Activated CD4-positive, alpha-beta memory T cell treated with anti-CD3 and anti-CD28 coated beads for 36 hours (primary cell): ENCODE data around the gene CLHC1. TPM values are rescaled to one million over a fixed set of nuclear protein-coding genes. Genes with fewer than 3 reads are reported as not detected.
"Not testable (repeated sequence)": the region's sequence is repeated elsewhere in the genome, so short reads cannot be mapped to it uniquely, and the experiment has no call there.

ENCODE experiments used
- CTCF ChIA-PET: fragments of 350-600 bp; sonication (Branson Sonifier 250); formaldehyde crosslinking; loops from one replicate; lab custom pipeline; 2021; ENCODE audit warnings: antibody characterized with exemption, inconsistent platforms; lab: Charles Lee
- POLR2A ChIA-PET: fragments of 350-600 bp; sonication (Branson Sonifier 250); formaldehyde crosslinking; loops from one replicate; lab custom pipeline; 2021; ENCODE audit warnings: antibody characterized with exemption; lab: Charles Lee
- DNase-seq: peaks from one replicate; pipeline ENCODE4 v3.0.0-alpha.2; 2020
- H3K27ac Mint-ChIP-seq: one replicate; pipeline ENCODE4 v1.8.0; 2021; ENCODE audit warnings: mixed read lengths
- H3K27me3 Mint-ChIP-seq: one replicate; pipeline ENCODE4 v1.8.0; 2021; ENCODE audit warnings: mixed read lengths
- H3K36me3 Mint-ChIP-seq: one replicate; pipeline ENCODE4 v1.8.0; 2021; ENCODE audit warnings: mixed read lengths
- H3K4me1 Mint-ChIP-seq: one replicate; pipeline ENCODE4 v1.8.0; 2021; ENCODE audit warnings: low read depth, mixed read lengths
- H3K4me3 Mint-ChIP-seq: one replicate; pipeline ENCODE4 v1.8.0; 2021; ENCODE audit warnings: mild to moderate bottlenecking, mixed read lengths
- H3K9me3 Mint-ChIP-seq: one replicate; pipeline ENCODE4 v1.8.0; 2021; ENCODE audit warnings: mixed read lengths
- intact Hi-C: fragments of 100-400 bp; cut with micrococcal nuclease; formaldehyde crosslinking; loops from one replicate; pipeline ENCODE4 v1.15.1; 2023
- total RNA-seq, 2 experiments: library from RNA; stranded (reverse); gene quantifications; one replicate each; pipeline ENCODE4 v1.2.3, GENCODE V29; 2021

Gene CLHC1
- total RNA-seq, 2 experiments from 2014 or later: 5.5 to 7.5 TPM

- H3K36me3 Mint-ChIP-seq: no peaks in the 10 kb centered on the region
Measured at GRCh38 chr2:55137024-55137958, 94.8 kb downstream of the CLHC1 start.

GRCh38 chr2:55136138-55136541 lies 96.0 kb downstream of the CLHC1 start:
- DNase-seq: no peak
- Mint-ChIP-seq H3K9me3 (no peaks in the 10 kb centered on the region), H3K27me3 (no peaks in the 10 kb centered on the region), H3K36me3 (no peaks in the 10 kb centered on the region), H3K4me1 (peaks cover 17% of the 10 kb centered on the region), H3K4me3 (no peak overlapping the region), H3K27ac (no peak overlapping the region)
- POLR2A ChIA-PET: no interaction called here
- intact Hi-C loops: loop anchor here (10.0 kb wide), 1 partner anchor 561 kb away; no protein-coding TSS in a partner anchor
- CTCF ChIA-PET: interaction anchor here (1.9 kb wide), 1 partner anchor 9 kb away, joined by 4 read pairs; no protein-coding TSS in a partner anchor

More at GRCh38 chr2:55137024-55137958, 94.8 kb downstream of the CLHC1 start:
- ChIA-PET CTCF (interaction anchor here (1.9 kb wide), 1 partner anchor 10 kb away, joined by 4 read pairs; no protein-coding TSS in a partner anchor), POLR2A (no interaction called here)
- intact Hi-C loops: loop anchor here (10.0 kb wide), 1 partner anchor 562 kb away; no protein-coding TSS in a partner anchor
- no peak for DNase-seq
- H3K4me1 Mint-ChIP-seq: peaks cover 23% of the 10 kb centered on the region
- no peak overlapping the region for H3K27ac Mint-ChIP-seq
- no peaks in the 10 kb centered on the region for H3K9me3 Mint-ChIP-seq
- no peak overlapping the region for H3K4me3 Mint-ChIP-seq
- no peaks in the 10 kb centered on the region for H3K27me3 Mint-ChIP-seq

- H3K4me1 Mint-ChIP-seq: peaks cover 17% of the 10 kb centered on the region
- H3K27ac Mint-ChIP-seq: peak overlapping the region; percentile 30
- intact Hi-C loops: loop anchor here (10.0 kb wide), 1 partner anchor 561 kb away; no protein-coding TSS in a partner anchor
- ChIA-PET CTCF (no interaction called here), POLR2A (no interaction called here)
- H3K9me3 Mint-ChIP-seq: no peaks in the 10 kb centered on the region
- H3K36me3 Mint-ChIP-seq: no peaks in the 10 kb centered on the region
- DNase-seq: no peak
- H3K4me3 Mint-ChIP-seq: no peak overlapping the region
- H3K27me3 Mint-ChIP-seq: no peaks in the 10 kb centered on the region
Measured at GRCh38 chr2:55135491-55135890, 96.6 kb downstream of the CLHC1 start.

GRCh38 chr2:55134316-55134706 lies 97.8 kb downstream of the CLHC1 start:
- DNase-seq: no peak
- ChIA-PET CTCF (interaction anchor here (0.5 to 1.0 kb wide), 2 partner anchors 19 to 86 kb away, joined by 3 to 5 read pairs; no protein-coding TSS in a partner anchor), POLR2A (interaction anchor here (1.0 to 1.4 kb wide), 2 partner anchors 84 to 98 kb away, joined by 3 to 10 read pairs; partner anchors contain the start of genes CLHC1, RPS27A and RTN4)
- peaks cover 17% of the 10 kb centered on the region for H3K4me1 Mint-ChIP-seq
- H3K4me3 Mint-ChIP-seq: peak overlapping the region; percentile 69
- no peaks in the 10 kb centered on the region for H3K27me3 Mint-ChIP-seq
- H3K36me3 Mint-ChIP-seq: no peaks in the 10 kb centered on the region
- H3K27ac Mint-ChIP-seq: peak overlapping the region; percentile 96
- intact Hi-C loops: loop anchor here (1.0 to 10.0 kb wide), 3 partner anchors 135 to 560 kb away; partner anchors contain the start of genes MTIF2 and PPP4R3B
- no peaks in the 10 kb centered on the region for H3K9me3 Mint-ChIP-seq

- Mint-ChIP-seq H3K27me3 (no peaks in the 10 kb centered on the region), H3K4me3 (peak overlapping the region; percentile 69)
- peak; percentile 63 for DNase-seq
Measured at GRCh38 chr2:55133467-55134315, 98.4 kb downstream of the CLHC1 start.

GRCh38 chr2:55130849-55131248 lies 101.2 kb downstream of the CLHC1 start:
- H3K27ac Mint-ChIP-seq: no peak overlapping the region
- no peaks in the 10 kb centered on the region for H3K9me3 Mint-ChIP-seq
- ChIA-PET CTCF (no interaction called here), POLR2A (interaction anchor here (0.6 to 1.0 kb wide), 2 partner anchors 81 to 520 kb away, joined by 5 read pairs; partner anchors contain the start of gene RTN4)
- H3K36me3 Mint-ChIP-seq: no peaks in the 10 kb centered on the region
- no peak overlapping the region for H3K4me3 Mint-ChIP-seq
- no peaks in the 10 kb centered on the region for H3K27me3 Mint-ChIP-seq
- intact Hi-C loops: loop anchor here (5.0 to 10.0 kb wide), 2 partner anchors 486 to 556 kb away; partner anchors contain the start of gene PPP4R3B
- H3K4me1 Mint-ChIP-seq: peaks cover 17% of the 10 kb centered on the region
- DNase-seq: no peak

More at GRCh38 chr2:55133467-55134315, 98.4 kb downstream of the CLHC1 start:
- H3K27ac Mint-ChIP-seq: peak overlapping the region; percentile 96
- no peaks in the 10 kb centered on the region for H3K9me3 Mint-ChIP-seq
- ChIA-PET CTCF (interaction anchor here (0.5 to 1.0 kb wide), 2 partner anchors 18 to 85 kb away, joined by 3 to 5 read pairs; no protein-coding TSS in a partner anchor), POLR2A (interaction anchor here (1.0 to 1.4 kb wide), 2 partner anchors 84 to 99 kb away, joined by 3 to 10 read pairs; partner anchors contain the start of genes CLHC1, RPS27A and RTN4)
- H3K4me1 Mint-ChIP-seq: peaks cover 17% of the 10 kb centered on the region
- intact Hi-C loops: loop anchor here (1.0 to 10.0 kb wide), 4 partner anchors 83 to 559 kb away; partner anchors contain the start of genes MTIF2, PPP4R3B and RTN4
- H3K36me3 Mint-ChIP-seq: no peaks in the 10 kb centered on the region

GRCh38 chr2:55126643-55127042 lies 105.5 kb downstream of the CLHC1 start:
- CTCF ChIA-PET: interaction anchor here (1.4 kb wide), 1 partner anchor 10 kb away, joined by 4 read pairs; no protein-coding TSS in a partner anchor
- POLR2A ChIA-PET, H3K27me3 Mint-ChIP-seq, H3K36me3 Mint-ChIP-seq, H3K27ac Mint-ChIP-seq, H3K9me3 Mint-ChIP-seq, H3K4me3 Mint-ChIP-seq, DNase-seq, intact Hi-C loops, H3K4me1 Mint-ChIP-seq: not testable (repeated sequence)

Other genes with a start within 250 kb of the CLHC1 start
- gene RTN4, start 181.8 kb downstream of the CLHC1 start, total RNA-seq: 10 to 100 TPM; 96.7 to 97.5 TPM
- 1,000 to 10,000 TPM; 1,372 to 1,402 TPM for gene RPS27A, start 395 bp upstream of the CLHC1 start, total RNA-seq
- gene MTIF2, start 36.9 kb upstream of the CLHC1 start, total RNA-seq: 10 to 100 TPM; 42.7 to 43.2 TPM
- 10 to 100 TPM; 13.2 to 14.1 TPM for gene CCDC88A, start 187.6 kb upstream of the CLHC1 start, total RNA-seq